Measurements from ENCODE around the gene BLOC1S4. TPM values are rescaled to one million over a fixed set of nuclear protein-coding genes. Genes with fewer than 3 reads are reported as not detected.

BLOC1S4 gene
- total RNA-seq, 1 experiment from 2014 or later, result 14.9 TPM

DNA sequence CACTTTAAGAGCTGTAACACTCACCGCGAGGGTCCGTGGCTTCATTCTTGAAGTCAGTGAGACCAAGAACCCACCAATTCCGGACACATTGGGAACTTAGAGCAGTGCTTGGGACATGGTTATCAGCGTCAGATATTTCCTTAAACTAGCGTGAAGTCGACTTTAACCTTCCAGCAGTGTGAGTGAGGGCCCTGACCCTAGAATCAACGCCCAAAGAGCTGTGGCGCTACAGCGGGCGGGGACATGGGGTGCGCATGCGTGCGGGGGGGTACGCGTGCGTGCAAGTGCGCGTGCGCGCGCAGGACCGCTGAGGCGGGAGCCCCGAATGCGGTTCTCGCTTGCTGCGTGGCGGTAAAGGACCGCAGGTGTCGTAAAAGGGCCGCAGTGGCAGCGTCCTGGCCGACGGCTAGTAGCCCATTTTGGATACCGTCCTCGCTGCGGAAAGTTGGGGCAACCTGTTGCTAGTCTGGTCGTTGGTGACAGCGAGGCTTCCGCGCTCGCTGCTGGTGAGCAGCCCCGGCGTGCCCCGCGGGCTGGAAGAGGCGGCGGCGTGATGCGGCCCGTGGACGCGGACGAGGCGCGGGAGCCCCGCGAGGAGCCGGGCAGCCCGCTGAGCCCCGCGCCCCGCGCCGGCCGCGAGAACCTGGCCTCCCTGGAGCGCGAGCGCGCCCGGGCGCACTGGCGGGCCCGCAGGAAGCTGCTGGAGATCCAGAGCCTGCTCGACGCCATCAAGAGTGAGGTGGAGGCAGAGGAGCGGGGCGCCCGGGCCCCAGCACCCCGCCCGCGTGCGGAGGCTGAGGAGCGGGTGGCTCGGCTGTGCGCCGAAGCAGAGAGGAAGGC, 42.1 kb upstream of the BLOC1S4 start:
- Histone ChIP-seq H2BK120ac (ENCODE audit: low read depth, low read length, poor library complexity, severe bottlenecking) (no peak overlapping the region), H3K9me3 (ENCODE audit: control insufficient read depth, low read depth, low read length) (no peaks in the 10 kb centered on the region), H4K5ac (ENCODE audit: insufficient read length, low read depth, low read length) (no peak overlapping the region), H3K27me3 (ENCODE audit: insufficient read depth, low read length) (no peaks in the 10 kb centered on the region; the same call in 1 of the 2 replicates), H3K4ac (ENCODE audit: low read depth, low read length) (no peak overlapping the region), H3K4me2 (ENCODE audit: insufficient read depth, insufficient read length, low read length) (peak overlapping the region; percentile 64), H3K4me1 (ENCODE audit: insufficient read depth, low read length) (peaks cover 5% of the 10 kb centered on the region), H3K56ac (ENCODE audit: insufficient read length, low read depth, low read length) (no peak overlapping the region), H2AK5ac (ENCODE audit: insufficient read length, low read length) (no peak overlapping the region), H3K79me1 (ENCODE audit: insufficient read depth, low read depth, low read length, poor library complexity, severe bottlenecking) (peaks cover 6% of the 10 kb centered on the region), H2BK15ac (ENCODE audit: low read depth, low read length) (no peak overlapping the region), H2BK12ac (ENCODE audit: insufficient read length, low read depth, low read length) (no peak overlapping the region), H2AFZ (ENCODE audit: low read length) (no peak overlapping the region), H3K23ac (ENCODE audit: insufficient read length, low read depth, low read length) (no peak overlapping the region), H3K27ac (ENCODE audit: insufficient read length, low read depth, low read length) (no peak overlapping the region), H2BK20ac (ENCODE audit: low read depth, low read length, poor library complexity, severe bottlenecking) (no peak overlapping the region), H3K14ac (ENCODE audit: insufficient read depth, low read length) (no peak overlapping the region; the same call in 1 of the 2 replicates), H3K79me2 (ENCODE audit: insufficient read depth, low read length) (peaks cover 12% of the 10 kb centered on the region; the same call in 1 of the 2 replicates), H3K9ac (ENCODE audit: extremely low read depth, insufficient read length, low read length) (peak overlapping the region; percentile 46), H3K18ac (ENCODE audit: insufficient read length, low read depth, low read length) (no peak overlapping the region), H4K91ac (ENCODE audit: insufficient read length, low read depth, low read length) (no peak overlapping the region), H4K20me1 (ENCODE audit: control insufficient read depth, insufficient read depth, insufficient read length) (no peaks in the 10 kb centered on the region), H3K23me2 (ENCODE audit: insufficient read length, low read depth, low read length, poor library complexity, severe bottlenecking) (peaks cover 5% of the 10 kb centered on the region), H2BK5ac (ENCODE audit: insufficient read length, low read length) (no peak overlapping the region), H4K8ac (replicated peaks; ENCODE audit: insufficient read length, low read depth, low read length) (no peak overlapping the region), H3T11ph (ENCODE audit: low read length) (no peak overlapping the region)
- whole genome bisulfite sequencing (ENCODE audit: extremely low coverage, insufficient read length, low lambda C conversion rate), result no CpG with 5 or more reads among the region's 89 CpGs
- Mint-ChIP-seq H3K4me3 (peak overlapping the region; percentile 90 to 94), H3K9me3 (peaks cover 6% of the 10 kb centered on the region in 2 experiments; a peak in 2 of 5 replicates), H3K36me3 (ENCODE audit: insufficient read depth in 1 of 3, low read depth in 3 of 3) (peaks cover 31 to 33% (median 32%) of the 10 kb centered on the region in 3 experiments), H3K27me3 (ENCODE audit: low read depth) (peaks cover 20% of the 10 kb centered on the region), H3K27ac (peak overlapping the region; percentile 74 to 94 (median 82); a peak in 4 of 7 replicates), H3K4me1 (peaks cover 29 to 33% of the 10 kb centered on the region in 2 experiments)
- TF ChIP-seq, protein P1, sequence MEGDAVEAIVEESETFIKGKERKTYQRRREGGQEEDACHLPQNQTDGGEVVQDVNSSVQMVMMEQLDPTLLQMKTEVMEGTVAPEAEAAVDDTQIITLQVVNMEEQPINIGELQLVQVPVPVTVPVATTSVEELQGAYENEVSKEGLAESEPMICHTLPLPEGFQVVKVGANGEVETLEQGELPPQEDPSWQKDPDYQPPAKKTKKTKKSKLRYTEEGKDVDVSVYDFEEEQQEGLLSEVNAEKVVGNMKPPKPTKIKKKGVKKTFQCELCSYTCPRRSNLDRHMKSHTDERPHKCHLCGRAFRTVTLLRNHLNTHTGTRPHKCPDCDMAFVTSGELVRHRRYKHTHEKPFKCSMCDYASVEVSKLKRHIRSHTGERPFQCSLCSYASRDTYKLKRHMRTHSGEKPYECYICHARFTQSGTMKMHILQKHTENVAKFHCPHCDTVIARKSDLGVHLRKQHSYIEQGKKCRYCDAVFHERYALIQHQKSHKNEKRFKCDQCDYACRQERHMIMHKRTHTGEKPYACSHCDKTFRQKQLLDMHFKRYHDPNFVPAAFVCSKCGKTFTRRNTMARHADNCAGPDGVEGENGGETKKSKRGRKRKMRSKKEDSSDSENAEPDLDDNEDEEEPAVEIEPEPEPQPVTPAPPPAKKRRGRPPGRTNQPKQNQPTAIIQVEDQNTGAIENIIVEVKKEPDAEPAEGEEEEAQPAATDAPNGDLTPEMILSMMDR (conservative IDR thresholded peaks at IDR 0.05), result no peak
- peak; percentile 96 for DNase-seq
